NOMO-1 treated with dmso at 0.1 percent for 144 hours (cell line): ENCODE results near the gene ZSCAN22.
"Not testable (repeated sequence)": the region's sequence is repeated elsewhere in the genome, so short reads cannot be mapped to it uniquely, and the experiment has no call there.

Experiments used
- DNase-seq: peaks from one replicate; lab custom pipeline; 2025; ENCODE audit not compliant: unreplicated experiment; lab: John Stamatoyannopoulos, UW

Gene ZSCAN22

DNA sequence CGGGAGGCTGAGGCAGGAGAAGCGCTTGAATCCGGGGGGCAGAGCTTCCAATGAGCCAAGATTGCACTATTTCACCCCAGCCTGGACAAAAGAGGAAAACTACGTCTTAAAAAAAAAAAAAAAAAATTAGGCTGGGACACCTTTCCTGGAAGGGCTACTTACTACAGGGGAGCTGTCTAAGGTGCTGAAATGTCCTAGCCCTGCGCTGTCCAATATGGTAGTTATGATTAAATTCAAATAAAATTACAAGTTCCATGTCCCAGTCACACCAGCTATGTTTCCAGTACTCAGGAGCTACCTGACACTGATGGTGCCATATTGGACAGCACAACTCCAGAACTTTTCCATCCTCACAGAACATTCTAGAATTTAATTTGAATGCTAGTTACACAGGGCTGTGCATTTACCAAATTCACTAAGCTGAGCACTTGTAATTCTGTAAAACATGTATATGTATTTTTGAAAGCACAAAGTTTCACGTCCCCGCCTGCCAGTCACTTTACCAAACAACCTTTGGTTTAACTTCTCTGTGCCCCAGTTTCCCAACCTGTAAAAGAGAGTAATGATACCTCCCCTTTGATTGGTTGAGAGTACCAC is 9.2 kb upstream of the ZSCAN22 start:
- DNase-seq: no peak

DNA sequence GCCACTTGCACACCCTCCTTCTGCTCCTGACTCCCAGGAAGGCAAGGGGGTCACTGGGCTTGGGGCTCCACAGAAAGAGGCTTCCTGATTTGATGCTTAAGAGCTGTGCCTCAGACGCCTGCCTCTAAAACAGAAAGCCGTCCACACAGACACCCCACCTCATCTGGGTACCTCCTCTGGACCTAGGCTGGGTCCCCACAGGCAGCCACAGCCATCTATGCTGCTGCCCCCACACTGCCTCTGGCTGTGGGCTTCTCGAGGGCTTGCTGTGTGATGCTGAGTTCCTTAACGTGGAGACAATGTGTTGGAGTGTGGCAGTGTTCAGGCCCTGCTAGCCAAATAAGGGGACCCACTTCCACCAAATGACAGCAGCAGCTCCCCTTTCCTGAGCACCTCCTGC is 8.5 kb upstream of the ZSCAN22 start:
- no peak for DNase-seq

DNA sequence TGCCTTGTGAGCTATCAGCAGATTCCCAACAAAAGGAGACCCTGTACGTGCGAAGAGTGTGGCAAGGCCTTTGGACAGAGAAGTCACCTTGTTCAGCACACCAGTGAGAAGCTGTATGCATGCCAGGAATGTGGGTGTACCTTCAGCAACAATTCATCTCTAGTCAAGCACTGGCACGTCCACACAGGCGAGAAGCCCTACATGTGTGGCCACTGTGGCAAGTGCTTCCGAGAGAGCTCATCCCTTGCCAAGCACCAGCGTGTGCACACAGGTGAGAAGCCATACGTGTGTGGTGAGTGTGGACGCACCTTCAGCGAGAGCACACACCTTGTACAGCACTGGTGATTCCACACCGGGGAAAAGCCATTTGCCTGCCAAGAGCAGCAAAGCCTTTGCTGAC is 7.6 kb upstream of the ZSCAN22 start:
- no peak for DNase-seq

DNA sequence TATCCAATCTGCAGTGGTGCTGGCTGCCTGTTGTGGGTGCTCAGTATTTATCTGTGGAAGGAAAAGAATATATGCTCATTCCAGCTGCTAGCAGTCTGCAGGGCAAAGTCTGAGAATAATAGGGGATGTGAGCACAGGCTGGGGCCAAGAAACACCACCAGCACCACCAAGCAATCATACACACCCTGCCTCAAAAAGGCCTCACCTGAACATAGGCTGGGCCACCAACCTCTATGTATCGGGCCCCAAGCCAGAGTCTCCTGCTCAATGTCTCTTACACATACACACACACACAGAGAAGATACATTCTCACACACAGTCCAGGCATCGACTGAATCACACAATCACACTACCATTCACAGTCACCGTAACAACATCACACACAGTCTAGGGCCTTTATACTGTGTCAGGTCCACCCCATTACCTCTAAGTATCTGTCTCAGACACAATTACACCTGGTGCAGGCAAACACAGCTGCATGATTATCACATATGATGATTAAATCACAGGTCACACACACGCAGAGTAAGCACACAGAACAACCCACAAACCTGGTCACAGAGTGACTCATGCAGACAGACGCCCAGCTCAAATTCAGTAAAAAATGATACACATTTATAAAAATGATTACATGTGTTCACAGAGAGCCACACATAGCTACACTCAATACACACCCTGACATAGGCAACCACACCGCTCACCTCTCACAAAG is 1.3 kb upstream of the ZSCAN22 start:
- DNase-seq: no peak

DNA sequence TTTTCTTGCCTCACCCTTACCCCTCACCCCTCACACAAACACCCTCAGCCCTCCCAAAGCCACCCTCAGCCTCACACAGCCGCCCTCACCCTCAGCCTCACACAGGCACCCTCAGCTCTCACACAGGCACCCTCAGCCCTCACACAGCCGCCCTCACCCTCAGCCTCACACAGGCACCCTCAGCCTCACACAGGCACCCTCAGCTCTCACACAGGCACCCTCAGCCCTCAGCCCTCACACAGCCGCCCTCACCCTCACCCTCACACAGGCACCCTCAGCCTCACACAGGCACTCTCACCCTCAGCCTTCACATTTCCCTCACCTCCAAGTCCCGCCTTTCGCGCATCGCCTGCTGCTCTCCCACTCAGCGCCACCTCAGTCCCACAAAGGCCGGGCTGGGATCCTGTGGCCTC is 287 bp upstream of the ZSCAN22 start:
- DNase-seq: no peak

DNA sequence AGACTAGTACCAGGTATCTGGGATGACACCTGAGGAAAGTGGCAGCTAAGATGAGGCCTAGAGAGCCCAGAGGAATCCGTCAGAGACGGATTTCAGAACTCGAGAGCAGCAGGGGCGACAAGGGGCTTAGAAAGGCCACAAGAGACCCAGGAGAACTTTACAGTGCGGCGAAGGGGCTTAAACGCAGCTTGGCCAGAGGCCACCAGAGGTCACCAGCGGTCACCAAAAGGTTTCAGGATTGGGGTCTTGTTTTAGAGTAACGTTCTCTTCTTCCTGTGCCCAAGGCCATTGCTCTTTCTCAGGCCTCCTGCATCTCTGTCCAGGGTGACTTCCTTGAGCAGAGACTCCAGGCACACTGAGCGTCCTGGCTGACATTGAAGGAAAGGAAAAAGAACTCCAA is 2.2 kb downstream of the ZSCAN22 start:
- DNase-seq: peak; percentile 16

DNA sequence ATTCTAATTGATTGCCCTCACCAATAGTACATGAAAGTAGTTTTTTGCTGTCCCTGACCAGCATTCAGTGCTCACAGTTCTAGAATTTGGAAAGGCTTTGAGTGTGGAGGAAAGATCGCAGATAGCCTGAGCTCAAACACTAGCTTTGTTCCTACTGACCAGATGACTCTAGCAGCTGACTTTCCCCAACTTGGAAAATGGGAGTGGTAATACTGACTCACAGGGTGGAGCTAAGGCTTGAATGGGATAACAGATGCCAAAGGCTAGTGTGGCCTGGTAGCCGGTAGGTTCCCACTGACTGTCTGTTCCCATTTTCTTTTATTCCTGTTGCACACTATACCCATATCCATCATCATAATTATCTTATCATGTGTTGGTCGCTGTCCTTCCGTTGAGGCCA is 3.7 kb downstream of the ZSCAN22 start:
- no peak for DNase-seq

DNA sequence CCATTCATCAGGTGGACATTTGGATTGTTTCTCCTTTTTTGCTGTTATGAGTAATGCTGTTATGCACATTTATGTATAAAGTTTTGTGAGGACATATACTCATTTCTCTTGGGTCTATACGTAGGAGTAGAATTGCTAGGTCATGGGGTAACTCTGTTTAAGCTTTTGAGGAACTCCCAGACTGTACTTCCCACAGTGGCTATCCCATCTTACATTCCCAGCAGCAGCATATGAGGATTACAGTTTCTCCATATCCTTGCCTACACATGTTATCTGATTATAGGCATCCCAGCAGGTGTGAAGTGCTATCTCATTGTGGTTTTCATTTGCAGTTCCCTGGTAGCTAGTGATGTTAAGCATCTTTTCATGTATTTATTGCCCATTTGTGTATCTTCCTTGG is 5.9 kb downstream of the ZSCAN22 start:
- DNase-seq: no peak

DNA sequence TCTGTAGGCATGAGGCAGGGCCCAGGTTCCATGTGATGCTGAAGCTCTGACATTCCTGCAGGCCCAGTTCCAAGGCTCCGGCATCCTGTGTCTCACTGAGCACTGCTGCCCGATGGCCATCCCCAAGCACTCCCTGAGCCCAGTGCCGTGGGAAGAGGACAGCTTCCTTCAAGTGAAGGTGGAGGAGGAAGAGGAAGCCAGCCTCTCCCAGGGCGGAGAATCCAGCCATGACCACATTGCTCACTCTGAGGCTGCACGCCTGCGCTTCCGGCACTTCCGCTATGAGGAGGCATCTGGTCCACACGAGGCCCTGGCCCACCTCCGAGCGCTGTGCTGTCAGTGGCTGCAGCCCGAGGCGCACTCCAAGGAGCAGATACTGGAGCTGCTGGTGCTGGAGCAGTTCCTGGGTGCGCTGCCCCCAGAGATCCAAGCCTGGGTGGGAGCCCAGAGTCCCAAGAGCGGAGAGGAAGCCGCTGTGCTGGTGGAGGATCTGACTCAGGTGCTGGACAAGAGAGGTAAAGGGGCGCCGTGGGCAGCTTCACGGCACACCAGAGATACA is 8.0 kb downstream of the ZSCAN22 start:
- no peak for DNase-seq

DNA sequence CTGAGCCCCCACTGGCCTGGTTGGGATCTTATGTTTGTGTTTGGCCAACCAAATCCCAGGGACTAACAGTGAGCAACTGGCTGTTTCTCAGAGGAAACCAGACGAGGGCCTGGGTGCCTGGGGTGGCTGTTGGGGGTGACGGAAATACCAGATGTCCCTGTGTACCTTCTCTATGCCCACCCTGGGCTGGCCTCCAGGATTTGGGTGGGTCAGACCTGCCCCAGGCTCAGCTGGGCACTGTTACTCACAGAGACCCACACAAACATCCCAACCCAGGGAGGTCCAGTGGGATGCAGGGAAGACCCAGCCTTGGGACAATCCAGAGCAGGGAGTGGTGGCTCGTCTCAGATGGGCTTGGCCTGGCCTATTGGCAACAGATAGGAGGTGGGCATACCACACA is 8.8 kb downstream of the ZSCAN22 start:
- DNase-seq: no peak

DNA sequence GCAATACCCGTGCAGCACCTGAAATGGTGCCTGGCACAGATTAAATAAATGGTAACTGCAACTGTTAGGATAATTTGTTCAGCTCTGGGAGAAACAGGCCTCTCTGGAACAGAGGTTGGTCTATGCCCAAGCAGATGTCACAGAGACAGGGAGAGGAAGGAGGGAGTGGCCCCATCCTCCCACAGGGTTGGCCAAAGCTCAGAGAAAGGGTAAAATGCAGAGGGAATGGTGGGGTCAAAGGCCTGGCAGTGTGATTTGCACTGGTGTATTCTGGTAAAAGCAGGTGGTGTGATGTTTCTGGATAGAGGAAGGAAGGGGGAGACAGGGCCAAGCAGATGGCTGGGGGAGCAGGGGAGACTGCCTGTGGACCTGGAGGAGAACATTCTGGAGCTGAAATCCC is 9.4 kb downstream of the ZSCAN22 start:
- no peak for DNase-seq

DNA sequence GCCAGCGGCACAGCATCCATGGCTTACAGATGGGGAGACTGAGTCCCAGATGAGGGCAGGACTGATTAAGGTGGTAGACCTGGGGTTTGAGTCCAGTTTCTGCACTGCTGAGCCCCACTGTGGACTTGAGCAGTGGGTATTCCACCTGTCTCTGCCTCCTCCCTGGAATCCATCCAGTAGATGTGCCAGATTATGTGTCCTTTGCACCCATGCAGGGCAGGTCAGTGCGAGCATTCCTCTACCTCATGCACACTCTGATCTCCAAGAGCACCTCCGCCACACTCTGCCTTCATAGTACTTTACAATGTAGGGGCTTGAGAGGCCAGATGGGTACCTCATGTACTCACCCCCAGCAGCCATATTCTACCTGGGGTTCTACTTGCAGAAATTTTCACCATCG is 10.0 kb downstream of the ZSCAN22 start:
- DNase-seq: no peak

DNA sequence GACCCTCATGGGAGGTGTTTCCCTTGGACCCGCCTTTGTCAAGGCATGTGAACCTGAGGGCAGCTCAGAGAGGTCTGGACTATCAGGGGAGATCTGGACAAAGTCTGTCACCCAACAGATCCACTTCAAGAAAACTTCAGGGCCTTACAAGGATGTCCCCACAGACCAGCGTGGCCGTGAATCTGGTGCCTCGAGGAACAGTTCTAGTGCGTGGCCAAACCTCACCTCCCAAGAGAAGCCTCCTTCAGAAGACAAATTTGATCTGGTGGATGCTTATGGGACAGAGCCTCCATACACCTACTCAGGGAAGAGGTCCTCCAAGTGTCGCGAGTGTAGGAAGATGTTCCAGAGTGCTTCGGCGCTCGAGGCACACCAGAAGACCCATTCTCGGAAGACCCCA is 11.5 kb downstream of the ZSCAN22 start:
- no peak for DNase-seq

DNA sequence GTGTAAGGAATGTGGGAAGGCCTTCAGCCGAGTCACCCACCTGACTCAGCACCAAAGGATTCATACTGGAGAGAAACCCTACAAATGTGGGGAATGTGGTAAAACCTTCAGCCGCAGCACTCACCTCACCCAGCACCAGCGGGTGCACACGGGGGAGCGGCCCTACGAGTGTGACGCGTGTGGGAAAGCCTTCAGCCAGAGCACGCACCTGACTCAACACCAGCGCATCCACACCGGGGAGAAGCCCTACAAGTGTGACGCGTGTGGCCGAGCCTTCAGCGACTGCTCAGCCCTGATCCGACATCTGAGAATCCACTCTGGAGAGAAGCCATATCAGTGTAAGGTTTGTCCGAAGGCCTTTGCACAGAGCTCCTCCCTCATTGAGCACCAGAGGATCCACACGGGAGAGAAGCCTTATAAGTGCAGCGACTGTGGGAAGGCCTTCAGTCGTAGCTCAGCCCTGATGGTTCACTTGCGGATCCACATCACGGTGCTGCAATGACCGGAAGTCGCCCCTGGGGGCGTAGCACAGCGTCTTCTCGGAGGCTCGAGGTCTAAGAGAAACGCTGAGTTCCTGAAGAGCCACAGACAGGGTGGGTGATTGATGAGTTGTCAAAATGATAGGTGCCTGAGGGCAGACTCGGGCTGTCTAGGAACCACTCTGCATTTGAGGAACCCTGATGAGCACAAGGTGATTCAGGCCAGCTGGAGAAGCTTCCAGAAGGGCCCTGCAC is 12.2 kb downstream of the ZSCAN22 start:
- no peak for DNase-seq

DNA sequence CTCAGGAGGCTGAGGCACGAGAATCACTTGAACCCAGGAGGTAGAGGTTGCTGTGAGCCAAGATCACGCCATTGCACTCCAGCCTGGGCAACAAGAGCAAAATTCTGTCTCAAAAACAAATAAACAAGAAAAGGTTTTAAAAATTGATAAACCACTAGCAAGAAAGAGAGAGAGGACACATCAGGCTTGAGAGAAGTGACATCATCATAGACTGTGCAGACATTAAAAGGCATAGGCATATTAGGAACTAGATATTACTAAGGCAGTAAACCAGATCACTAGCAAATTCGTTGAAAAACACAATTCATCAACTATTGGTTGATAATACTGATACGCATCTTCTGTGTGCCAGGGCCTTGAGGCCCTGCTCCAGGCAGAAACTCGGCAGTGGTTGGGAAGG is 18.8 kb downstream of the ZSCAN22 start:
- DNase-seq: no peak

DNA sequence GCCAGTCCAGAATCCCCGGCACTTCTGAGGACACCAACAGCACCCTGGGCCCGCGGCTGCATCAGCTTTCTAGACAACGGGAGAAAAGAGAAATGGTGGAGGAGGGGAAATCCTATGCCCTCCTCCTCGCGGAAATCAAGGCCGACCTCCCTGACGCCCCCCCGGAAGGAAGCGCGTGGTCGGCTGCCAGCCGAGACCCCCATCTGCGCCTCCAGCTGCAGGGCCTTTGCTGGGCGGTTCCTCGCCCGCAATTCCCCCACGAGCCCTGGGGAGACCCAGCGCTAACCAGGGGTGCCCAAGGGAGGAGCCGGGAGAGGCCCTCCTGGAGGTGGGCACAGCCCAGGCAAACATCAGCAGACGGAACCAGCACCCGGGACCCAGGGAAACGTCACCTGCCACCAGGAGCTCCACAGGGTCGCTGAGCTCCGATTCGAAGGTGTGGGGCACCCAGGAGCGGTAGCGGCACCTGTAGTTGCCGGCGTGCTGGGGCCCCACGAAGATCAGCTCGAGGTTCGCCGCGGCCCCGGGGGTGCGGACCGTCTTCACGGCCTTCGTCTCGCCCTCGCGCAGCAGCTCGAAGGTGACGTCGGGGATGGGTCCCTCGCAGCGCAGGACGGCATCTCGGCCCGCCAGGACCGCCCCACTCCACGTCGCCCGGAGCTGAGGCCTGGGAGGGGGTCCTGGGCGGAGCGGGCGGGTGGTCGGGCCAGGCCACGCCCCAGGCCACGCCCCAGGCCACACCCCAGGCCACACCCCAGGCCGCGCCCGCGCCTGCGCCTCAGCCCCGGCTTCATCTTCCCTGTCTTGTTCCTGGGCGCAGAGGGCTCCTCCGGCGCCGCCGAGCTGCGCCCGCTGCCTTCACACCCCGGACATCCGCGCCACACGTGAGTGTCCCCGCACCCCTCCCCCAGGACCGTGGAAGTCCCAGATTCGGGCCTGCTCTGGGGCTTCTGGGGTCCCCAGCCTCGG is 20.5 kb downstream of the ZSCAN22 start:
- peak; percentile 69 for DNase-seq

DNA sequence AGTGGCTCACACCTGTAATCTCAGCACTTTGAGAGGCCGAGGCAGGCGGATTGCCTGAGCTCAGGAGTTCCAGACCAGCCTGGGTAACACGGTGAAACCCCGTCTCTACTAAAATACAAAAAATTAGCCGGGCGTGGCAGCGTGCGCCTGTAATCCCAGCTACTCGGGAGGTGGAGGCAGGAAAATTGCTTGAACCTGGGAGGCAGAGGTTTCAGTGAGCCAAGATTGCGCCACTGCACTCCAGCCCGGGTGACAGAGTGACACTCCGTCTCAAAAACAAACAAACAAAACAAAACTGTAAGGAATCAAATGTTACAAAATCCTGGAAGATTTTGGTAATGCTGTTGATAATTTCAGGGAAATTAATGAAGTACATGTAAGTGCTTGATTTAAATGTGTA is 21.3 kb downstream of the ZSCAN22 start:
- DNase-seq: not testable (repeated sequence)

DNA sequence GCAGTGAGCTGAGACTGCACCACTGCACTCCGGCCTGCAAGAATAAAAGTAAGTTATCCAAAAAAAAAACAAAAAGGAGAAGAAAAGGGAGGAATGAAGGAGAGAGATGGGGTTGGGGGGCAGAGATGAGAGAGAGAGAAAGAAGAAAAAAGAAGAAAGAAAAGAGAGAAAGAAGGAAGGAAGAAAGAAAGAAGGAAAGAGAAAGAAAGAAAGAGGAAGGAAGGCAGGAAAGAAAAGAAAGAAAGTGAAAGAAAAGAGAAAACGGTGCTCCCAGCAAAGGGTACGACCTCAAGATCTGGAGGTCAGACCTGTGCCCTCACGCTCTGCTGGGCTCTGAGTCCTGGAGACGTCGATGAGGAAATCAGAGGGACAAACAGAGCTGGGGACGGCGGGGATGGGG is 22.8 kb downstream of the ZSCAN22 start:
- no peak for DNase-seq

DNA sequence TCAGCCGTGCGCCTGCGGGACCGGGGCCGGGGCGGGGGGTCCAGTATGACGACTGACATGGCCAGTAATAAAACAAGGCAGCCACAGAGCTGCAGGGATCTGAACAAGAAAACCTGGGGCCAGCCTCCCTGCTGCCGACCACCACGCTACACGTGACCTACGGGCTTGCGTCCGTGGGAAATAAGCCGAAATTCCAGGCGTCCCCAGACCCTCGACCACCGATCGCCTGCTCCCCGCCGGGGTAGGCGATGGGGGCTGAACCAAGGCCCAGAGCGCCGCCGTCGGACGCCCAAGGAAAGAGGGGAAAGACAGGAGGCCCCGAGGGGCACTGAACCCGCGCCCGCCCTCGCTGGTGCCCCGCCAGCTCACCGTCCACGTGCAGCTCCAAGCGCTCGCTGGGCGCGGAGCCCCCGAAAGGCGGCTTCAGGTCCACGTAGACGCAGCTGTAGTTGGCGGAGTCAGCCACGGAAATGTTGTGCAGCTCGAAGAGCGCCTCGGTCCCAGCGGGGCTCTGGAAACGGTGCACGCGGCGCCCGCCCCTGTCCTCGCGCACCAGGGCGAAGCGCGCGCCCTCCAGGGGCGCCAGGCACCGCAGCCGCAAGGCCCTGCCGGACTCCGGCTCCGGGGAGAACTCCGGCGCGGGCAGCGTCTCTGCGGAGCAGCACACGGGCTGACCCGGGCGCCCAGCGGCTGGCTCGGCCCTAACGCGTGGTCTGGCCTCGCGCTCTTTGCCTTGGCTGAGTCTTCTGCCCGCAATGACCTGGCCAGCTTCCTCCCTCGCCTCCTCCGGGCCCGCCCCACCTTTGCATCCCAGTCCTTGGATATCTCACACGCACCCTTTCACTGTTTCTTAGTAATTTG is 23.4 kb downstream of the ZSCAN22 start:
- no peak for DNase-seq
